Mesendoderm (in vitro differentiated cells): ENCODE data around the gene RALGPS1.

Experiments used
- DNase-seq: peaks from one replicate; pipeline ENCODE4 v3.0.0; 2013
- H2AK5ac ChIP-seq: 2 replicates; pipeline ENCODE4 v1.6.1; 2013; ENCODE audit warnings: low read length, inconsistent platforms
- H2BK120ac ChIP-seq: 2 replicates; pipeline ENCODE4 v1.6.1; 2013; ENCODE audit warnings: low read depth, mild to moderate bottlenecking, low read length, moderate library complexity, mixed read lengths
- H2BK15ac ChIP-seq: replicated peaks from 2 replicates; pipeline ENCODE4 v1.6.1; 2013; ENCODE audit warnings: low read depth, mild to moderate bottlenecking, moderate library complexity
- H2BK5ac ChIP-seq: 2 replicates; pipeline ENCODE4 v1.6.1; 2013; ENCODE audit warnings: low read length, inconsistent platforms
- H3K18ac ChIP-seq: 2 replicates; pipeline ENCODE4 v1.6.1; 2013; ENCODE audit warnings: mild to moderate bottlenecking, low read length, mixed read lengths
- H3K23ac ChIP-seq: one replicate; pipeline ENCODE4 v1.6.1; 2013; ENCODE audit warnings: low read length
- H3K27ac ChIP-seq: 2 replicates; pipeline ENCODE4 v1.5.1; 2013; ENCODE audit warnings: low read depth, mild to moderate bottlenecking, inconsistent platforms, low read length, moderate library complexity
- H3K27me3 ChIP-seq: 2 replicates; pipeline ENCODE4 v1.6.1; 2013; ENCODE audit warnings: low read length, control low read depth, mild to moderate bottlenecking, inconsistent platforms; ENCODE audit not compliant: insufficient read depth, poor library complexity
- H3K36me3 ChIP-seq: 2 replicates; pipeline ENCODE4 v1.6.1; 2013; ENCODE audit warnings: low read length, inconsistent platforms; ENCODE audit not compliant: control insufficient read depth, insufficient read depth
- H3K4ac ChIP-seq: one replicate; pipeline ENCODE4 v1.6.1; 2013; ENCODE audit warnings: low read depth, mild to moderate bottlenecking, low read length, moderate library complexity
- H3K4me1 ChIP-seq: 2 replicates; pipeline ENCODE4 v1.6.1; 2013; ENCODE audit warnings: low read depth, low read length, inconsistent platforms; ENCODE audit not compliant: control insufficient read depth
- H3K4me2 ChIP-seq: 2 replicates; pipeline ENCODE4 v1.6.1; 2013; ENCODE audit warnings: low read length
- H3K4me3 ChIP-seq: 2 replicates; pipeline ENCODE4 v1.5.1; 2013; ENCODE audit warnings: mild to moderate bottlenecking, low read length
- H3K56ac ChIP-seq: one replicate; pipeline ENCODE4 v1.6.1; 2013; ENCODE audit warnings: low read length
- H3K79me1 ChIP-seq: 2 replicates; pipeline ENCODE4 v1.6.1; 2013; ENCODE audit warnings: low read length, inconsistent platforms
- H3K79me2 ChIP-seq: 2 replicates; pipeline ENCODE4 v1.6.1; 2013; ENCODE audit warnings: mild to moderate bottlenecking, low read length; ENCODE audit not compliant: control insufficient read depth, insufficient read depth
- H3K9ac ChIP-seq: 2 replicates; pipeline ENCODE4 v1.6.1; 2013; ENCODE audit warnings: low read length, inconsistent platforms
- H4K5ac ChIP-seq: one replicate; pipeline ENCODE4 v1.6.1; 2013; ENCODE audit warnings: low read length
- H4K8ac ChIP-seq: one replicate; pipeline ENCODE4 v1.6.1; 2013; ENCODE audit warnings: low read depth, mild to moderate bottlenecking, control low read depth, low read length, moderate library complexity
- WGBS: extraction: QIAGEN DNeasy Blood & Tissue Kit; methylation state at CpG from one replicate; pipeline ENCODE4 v1.1.7; 2013; ENCODE audit warnings: low lambda C conversion rate, missing lambda C conversion rate; ENCODE audit not compliant: insufficient coverage; ENCODE audit errors: extremely low coverage; 5-methylcytosine and 5-hydroxymethylcytosine counted together

RALGPS1 gene

GRCh38 chr9:127223266-127223665 lies 308.7 kb downstream of the RALGPS1 start:
- H3K27me3 ChIP-seq: peaks cover 7% of the 10 kb centered on the region

DNA sequence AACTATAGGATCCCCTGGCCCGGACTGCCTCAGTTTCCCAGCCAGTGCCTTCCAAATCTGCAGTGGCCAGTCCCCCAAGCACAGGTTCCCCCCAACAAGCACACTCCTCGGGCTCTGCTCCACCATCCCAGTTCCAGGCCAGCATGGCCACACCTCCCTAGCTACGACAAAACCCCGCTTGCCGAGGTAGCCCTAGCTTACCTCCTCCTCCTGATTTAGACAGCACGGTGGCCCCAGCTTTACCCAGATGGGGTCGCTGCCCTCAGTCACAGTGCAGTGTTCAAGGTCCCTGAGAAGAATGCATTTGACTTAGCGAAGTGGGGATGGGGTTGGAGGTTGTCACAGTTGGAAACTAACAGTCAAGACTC lies 309.2 kb downstream of the RALGPS1 start:
- Histone ChIP-seq H3K4ac (no peak overlapping the region), H3K9ac (no peak overlapping the region), H2AK5ac (no peak overlapping the region), H2BK5ac (no peak overlapping the region), H3K79me2 (no peaks in the 10 kb centered on the region), H3K27ac (no peak overlapping the region), H3K18ac (no peak overlapping the region), H3K56ac (peak overlapping the region; percentile 29), H2BK15ac (no peak overlapping the region), H3K23ac (no peak overlapping the region), H4K5ac (no peak overlapping the region), H3K27me3 (peaks cover 7% of the 10 kb centered on the region), H3K4me2 (peak overlapping the region; percentile 70), H3K79me1 (no peaks in the 10 kb centered on the region), H3K4me1 (no peaks in the 10 kb centered on the region), H4K8ac (no peak overlapping the region), H2BK120ac (no peak overlapping the region), H3K4me3 (no peak overlapping the region), H3K36me3 (no peaks in the 10 kb centered on the region)
- DNase-seq: no peak
- WGBS: no CpG with 5 or more reads among the region's 8 CpGs

More at GRCh38 chr9:127223266-127223665, 308.7 kb downstream of the RALGPS1 start:
- H2BK5ac ChIP-seq: no peak overlapping the region
- H3K27ac ChIP-seq: no peak overlapping the region
- no peak overlapping the region for H2AK5ac ChIP-seq
- no peak overlapping the region for H4K8ac ChIP-seq
- no peak overlapping the region for H2BK15ac ChIP-seq
- H3K9ac ChIP-seq: no peak overlapping the region
- H2BK120ac ChIP-seq: no peak overlapping the region
- no peak overlapping the region for H3K18ac ChIP-seq
- no peak for DNase-seq
- no CpG with 5 or more reads among the region's 4 CpGs for WGBS
- H3K4me2 ChIP-seq: no peak overlapping the region
- H3K79me2 ChIP-seq: no peaks in the 10 kb centered on the region
- no peak overlapping the region for H3K4ac ChIP-seq
- no peak overlapping the region for H3K56ac ChIP-seq
- no peak overlapping the region for H4K5ac ChIP-seq
- H3K4me1 ChIP-seq: no peaks in the 10 kb centered on the region
- H3K79me1 ChIP-seq: no peaks in the 10 kb centered on the region
- no peaks in the 10 kb centered on the region for H3K36me3 ChIP-seq
- no peak overlapping the region for H3K23ac ChIP-seq
- H3K4me3 ChIP-seq: no peak overlapping the region

DNA sequence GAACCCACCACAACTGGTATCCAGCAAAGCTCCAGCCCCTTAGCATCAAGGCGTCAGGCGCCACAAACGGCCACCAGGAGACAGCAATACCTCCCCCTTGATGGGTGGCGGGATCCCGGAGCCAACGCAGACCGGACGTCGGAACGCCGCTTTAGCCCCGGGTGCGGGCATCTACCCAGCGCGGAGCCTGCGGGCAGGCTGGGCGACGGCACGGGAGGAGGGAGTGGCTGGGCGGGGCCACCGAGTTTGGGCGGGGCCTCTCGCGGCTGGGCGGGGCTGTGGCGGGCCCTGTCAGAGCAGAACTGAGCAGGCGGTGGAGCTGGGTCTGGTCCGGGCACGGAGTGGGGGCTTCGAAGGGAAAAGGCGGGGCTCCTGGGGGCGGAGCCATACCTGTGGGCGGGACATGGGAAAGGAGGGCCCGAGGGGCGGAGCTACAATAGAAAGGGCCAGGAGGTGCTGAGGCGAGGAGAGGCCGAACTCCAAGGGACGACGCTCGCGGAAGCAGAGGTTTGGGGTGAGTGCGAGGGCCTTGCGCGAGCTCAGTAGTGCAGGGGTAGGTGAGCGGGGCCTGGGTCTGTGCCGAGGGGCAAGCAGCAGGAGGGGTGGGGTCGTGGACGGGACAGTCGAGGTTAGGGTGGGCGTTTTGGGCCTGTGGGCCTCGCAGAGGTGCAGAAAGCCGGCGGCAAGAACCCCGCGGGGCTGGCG lies 309.7 kb downstream of the RALGPS1 start:
- H3K27ac ChIP-seq: peak overlapping the region; percentile 38

DNA sequence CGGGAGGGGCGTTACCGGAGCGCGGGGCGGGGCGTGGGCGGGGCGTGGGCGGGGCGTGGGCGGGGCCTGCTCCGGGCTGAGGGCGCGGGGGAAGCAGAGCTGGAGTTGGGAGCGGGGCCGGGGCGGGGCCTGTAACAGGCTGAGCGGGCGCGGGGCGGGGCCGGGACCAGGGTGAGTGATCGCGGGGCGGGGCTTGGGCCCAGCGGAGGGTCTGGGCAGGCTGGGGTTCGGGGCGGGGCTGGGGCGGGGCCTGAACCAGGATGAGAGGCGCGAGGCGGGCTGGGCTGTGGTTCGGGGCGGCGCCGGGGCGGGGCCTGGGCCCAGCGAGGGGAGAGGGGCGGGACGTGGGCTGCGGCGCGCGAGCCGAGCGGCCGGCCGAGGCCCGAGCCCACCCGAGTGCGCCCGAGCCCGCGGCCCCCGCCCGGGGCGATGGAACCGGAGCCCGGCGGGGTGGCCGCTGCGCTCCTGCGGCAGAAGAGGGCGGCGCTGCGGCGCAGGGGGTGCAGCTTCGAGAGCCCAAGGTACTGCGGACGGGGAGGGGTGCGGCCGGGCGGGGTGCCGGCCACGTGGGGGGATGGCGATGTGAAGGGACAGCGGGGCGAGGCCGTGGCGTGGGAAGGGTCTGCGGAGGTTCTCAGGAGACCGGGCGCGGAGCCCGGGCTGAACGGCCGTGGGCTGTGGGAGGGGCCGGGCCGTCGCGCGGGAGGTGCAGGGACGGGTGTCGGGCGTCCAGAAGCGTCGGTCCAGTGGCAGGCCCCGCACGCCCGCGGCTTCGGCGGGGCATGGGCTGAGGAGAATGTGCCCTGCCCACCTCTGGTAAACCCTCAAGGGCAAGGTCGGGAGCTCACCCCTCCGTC lies 310.5 kb downstream of the RALGPS1 start:
- Histone ChIP-seq H3K23ac (no peak overlapping the region), H3K27ac (no peak overlapping the region), H3K79me2 (no peaks in the 10 kb centered on the region), H3K4me1 (no peaks in the 10 kb centered on the region), H4K5ac (no peak overlapping the region), H3K4ac (no peak overlapping the region), H3K56ac (peak overlapping the region; percentile 88), H2BK120ac (no peak overlapping the region), H3K36me3 (no peaks in the 10 kb centered on the region), H3K27me3 (peaks cover 7% of the 10 kb centered on the region), H2BK15ac (no peak overlapping the region), H3K79me1 (no peaks in the 10 kb centered on the region), H2AK5ac (no peak overlapping the region), H3K4me2 (peak overlapping the region; percentile 77), H3K18ac (no peak overlapping the region), H3K4me3 (peak overlapping the region; percentile 46), H2BK5ac (no peak overlapping the region), H4K8ac (no peak overlapping the region), H3K9ac (peak overlapping the region; percentile 54)
- DNase-seq: peak; percentile 92
- WGBS: no CpG with 5 or more reads among the region's 106 CpGs

More for the DNA sequence above, 309.7 kb downstream of the RALGPS1 start:
- peak overlapping the region; percentile 88 for H3K56ac ChIP-seq
- H3K79me1 ChIP-seq: no peaks in the 10 kb centered on the region
- no peak overlapping the region for H3K23ac ChIP-seq
- no peak overlapping the region for H4K8ac ChIP-seq
- H3K4me2 ChIP-seq: peak overlapping the region; percentile 79
- peak overlapping the region; percentile 38 for H3K4me3 ChIP-seq
- no peaks in the 10 kb centered on the region for H3K36me3 ChIP-seq
- no peak overlapping the region for H2BK120ac ChIP-seq
- no peak overlapping the region for H2BK5ac ChIP-seq
- H2AK5ac ChIP-seq: no peak overlapping the region
- H3K18ac ChIP-seq: peak overlapping the region; percentile 94
- H4K5ac ChIP-seq: no peak overlapping the region
- peak overlapping the region; percentile 69 for H3K9ac ChIP-seq
- no peaks in the 10 kb centered on the region for H3K79me2 ChIP-seq
- no peak overlapping the region for H3K4ac ChIP-seq
- DNase-seq: peak; percentile 98
- peaks cover 7% of the 10 kb centered on the region for H3K27me3 ChIP-seq
- no peaks in the 10 kb centered on the region for H3K4me1 ChIP-seq
- no peak overlapping the region for H2BK15ac ChIP-seq
- no CpG with 5 or more reads among the region's 56 CpGs for WGBS

GRCh38 chr9:127225801-127226625 lies 311.4 kb downstream of the RALGPS1 start:
- no peak overlapping the region for H3K56ac ChIP-seq
- no CpG with 5 or more reads among the region's 42 CpGs for WGBS

More at GRCh38 chr9:127225801-127226625, 311.4 kb downstream of the RALGPS1 start:
- Histone ChIP-seq H3K27me3 (peaks cover 7% of the 10 kb centered on the region), H3K4ac (no peak overlapping the region), H3K27ac (no peak overlapping the region), H2BK15ac (no peak overlapping the region), H3K79me1 (no peaks in the 10 kb centered on the region), H3K4me2 (no peak overlapping the region), H3K36me3 (no peaks in the 10 kb centered on the region), H2BK5ac (no peak overlapping the region), H3K4me3 (no peak overlapping the region), H3K18ac (no peak overlapping the region), H3K9ac (no peak overlapping the region), H3K79me2 (no peaks in the 10 kb centered on the region), H2BK120ac (no peak overlapping the region), H4K8ac (no peak overlapping the region), H3K4me1 (no peaks in the 10 kb centered on the region), H2AK5ac (no peak overlapping the region), H3K23ac (no peak overlapping the region), H4K5ac (no peak overlapping the region)
- DNase-seq: peak; percentile 16
